Thyroid gland (tissue), 4 donors: ENCODE measurements around the gene DTD2.

Experiments used
- CTCF ChIP-seq, 6 experiments: fragments of 200-600 bp in 3 of 6; fragments of 450-650 bp in 3 of 6; sonication (generic) in 3 of 6; IDR thresholded peaks; one replicate each; pipeline ENCODE4 v1.5.1; 2016 to 2019; ENCODE audit warnings: antibody characterized with exemption in 6 of 6, mild to moderate bottlenecking in 2 of 6, inconsistent platforms in 1 of 6, moderate library complexity in 1 of 6
- POLR2A ChIP-seq, 2 donors: fragments of 450-650 bp; IDR thresholded peaks; one replicate each; pipeline ENCODE4 v1.6.1; 2017; ENCODE audit warnings: antibody characterized with exemption in 2 of 2, mild to moderate bottlenecking in 2 of 2, moderate library complexity in 1 of 2

- TF ChIP-seq CTCF (IDR thresholded peaks at IDR 0.05) = no peak
- TF ChIP-seq POLR2A (IDR thresholded peaks at IDR 0.05) = no peak
Measured at GRCh38 chr14:31426663-31427062, 30.6 kb downstream of the DTD2 start.
